ENCODE data around the gene SLC39A13.

SLC39A13 gene

DNA sequence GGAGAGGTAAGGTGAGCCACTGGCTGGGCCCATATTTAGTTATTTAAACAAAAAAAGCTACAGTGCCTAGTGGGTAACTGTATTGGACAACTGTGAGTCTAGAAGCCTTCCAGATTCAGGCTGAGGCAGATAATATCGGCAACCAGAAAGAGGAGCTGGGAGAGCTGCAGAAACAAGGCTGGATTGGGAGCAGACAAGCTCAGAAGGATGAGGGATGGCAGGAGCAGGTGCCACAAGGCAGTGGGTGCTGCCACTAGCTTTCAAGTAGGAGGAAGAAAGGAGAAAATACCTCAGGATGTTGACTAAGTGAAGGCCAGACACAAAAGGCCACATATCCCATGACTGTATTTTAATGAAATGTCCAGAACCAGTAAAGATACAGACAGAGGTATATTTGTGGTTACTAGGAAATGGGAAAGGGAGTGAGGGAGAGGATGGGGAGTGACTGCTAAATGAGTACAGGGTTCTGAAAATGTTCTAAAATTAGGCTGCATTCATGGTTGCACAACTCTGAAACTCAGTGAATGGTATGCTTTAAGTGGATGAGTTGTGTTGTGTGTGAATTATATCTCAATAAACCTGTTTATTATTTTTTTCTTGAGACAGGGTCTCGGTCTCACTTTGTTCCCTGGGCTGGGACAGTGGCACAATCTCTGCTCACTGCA, 52.3 kb downstream of the SLC39A13 start:
- Histone ChIP-seq H4K20me1 (peaks cover 9 to 60% (median 29%) of the 10 kb centered on the region in 11 experiments; a peak in 19 of 22 replicates), H3K4me1 (peaks cover 0 to 13% (median 5%) of the 10 kb centered on the region in 10 experiments; a peak in 12 of 20 replicates), H3K36me3 (peaks cover 49 to 74% (median 63%) of the 10 kb centered on the region in 11 experiments), H3K4me3 (no peak overlapping the region), H3K9ac (no peak overlapping the region), H3K27ac (no peak overlapping the region; a peak in 1 of 22 replicates), H3K27me3 (no peaks in the 10 kb centered on the region), H3K9me3 (replicated peaks in 1 of 11) (no peaks in the 10 kb centered on the region), H3K4me2 (peak overlapping the region in 2 of 11 experiments; percentile 2 to 24; a peak in 1 of 22 replicates)
- no peak for TF ChIP-seq Cebpa-rat (IDR thresholded peaks at IDR 0.05)

DNA sequence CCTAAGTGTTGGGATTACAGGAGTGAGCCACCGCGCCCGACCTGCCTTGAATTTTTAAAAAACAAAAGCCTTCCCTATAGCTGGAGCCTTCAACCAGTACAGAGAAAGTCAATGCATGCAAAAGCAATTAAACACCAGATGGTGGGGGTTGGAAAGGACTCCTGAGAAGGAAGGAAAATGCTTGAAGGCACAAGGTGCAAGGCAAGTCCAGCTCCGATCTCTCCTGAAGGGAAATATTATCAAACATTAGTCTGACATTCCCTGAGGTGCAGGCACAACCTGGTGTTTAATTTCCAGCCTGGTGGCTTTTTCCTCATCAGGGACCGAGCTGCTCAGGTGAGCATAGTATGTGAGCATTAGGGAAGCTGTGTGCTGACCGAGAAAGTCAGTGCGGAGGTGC, 53.5 kb downstream of the SLC39A13 start:
- no peak overlapping the region for H3K9ac ChIP-seq
- peaks cover 61 to 86% (median 75%) of the 10 kb centered on the region in 11 experiments for H3K36me3 ChIP-seq
- H3K4me2 ChIP-seq = no peak overlapping the region
- H3K9me3 ChIP-seq (replicated peaks in 1 of 11) = no peaks in the 10 kb centered on the region
- H4K20me1 ChIP-seq = peaks cover 19 to 72% (median 39%) of the 10 kb centered on the region in 11 experiments; a peak in 20 of 22 replicates
- no peaks in the 10 kb centered on the region for H3K27me3 ChIP-seq
- H3K4me1 ChIP-seq = peaks cover 0 to 13% (median 3%) of the 10 kb centered on the region in 10 experiments; a peak in 9 of 20 replicates
- TF ChIP-seq Cebpa-rat (IDR thresholded peaks at IDR 0.05) = no peak
- no peak overlapping the region for H3K4me3 ChIP-seq
- H3K27ac ChIP-seq = no peak overlapping the region

DNA sequence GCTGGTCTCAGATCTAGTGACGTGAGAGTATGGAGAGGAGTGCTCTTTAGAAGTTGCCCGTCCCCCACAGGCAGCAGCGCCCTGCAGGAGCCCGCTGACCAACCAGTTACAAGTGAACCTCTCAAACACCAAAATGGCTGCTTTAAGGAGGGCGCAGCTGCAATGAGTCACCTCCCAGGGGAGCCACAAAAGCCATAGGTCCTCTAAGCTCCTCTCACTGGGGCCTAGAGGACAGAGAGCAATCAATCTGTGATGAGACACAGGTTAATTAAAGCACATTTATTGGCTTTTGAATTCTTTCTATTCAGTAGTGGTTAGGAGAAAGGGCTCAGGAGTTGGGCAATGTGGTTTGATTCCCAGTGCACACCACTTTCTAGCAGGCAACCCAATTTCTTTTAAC, 56.1 kb downstream of the SLC39A13 start:
- peaks cover 81 to 100% (median 95%) of the 10 kb centered on the region in 11 experiments for H3K36me3 ChIP-seq
- H3K4me2 ChIP-seq = no peak overlapping the region
- no peak overlapping the region for H3K4me3 ChIP-seq
- H3K27ac ChIP-seq = no peak overlapping the region
- peaks cover 0 to 13% (median 6%) of the 10 kb centered on the region in 10 experiments; a peak in 11 of 20 replicates for H3K4me1 ChIP-seq
- H3K27me3 ChIP-seq = no peaks in the 10 kb centered on the region
- no peak for TF ChIP-seq Cebpa-rat (IDR thresholded peaks at IDR 0.05)
- H3K9ac ChIP-seq = no peak overlapping the region
- no peaks in the 10 kb centered on the region for H3K9me3 ChIP-seq (replicated peaks in 1 of 11)
- peaks cover 37 to 98% (median 65%) of the 10 kb centered on the region in 11 experiments; a peak in 21 of 22 replicates for H4K20me1 ChIP-seq

Measured in BLaER1 treated with 17β-estradiol and CSF1 and Interleukin-3, amounts not matched to agents 10 nM and 100 nM (cell line).